HT-29 (cell line): ENCODE measurements around the gene MDC1. TPM values are rescaled to one million over a fixed set of nuclear protein-coding genes. Genes with fewer than 3 reads are reported as not detected.
A peak's percentile ranks its signal among the peaks of the same experiment; 100 is the strongest.
"Not testable (repeated sequence)": the region's sequence is repeated elsewhere in the genome, so short reads cannot be mapped to it uniquely, and the experiment has no call there.

Experiments
- DNase-seq: peaks from one replicate; pipeline ENCODE4 v3.0.0-alpha.2; 2015; ENCODE audit warnings: low spot score
- total RNA-seq: library from RNA; depleted of rRNA; stranded (reverse); fragments of >200 nt; shearing (Covaris generic); gene quantifications from 2 replicates; pipeline ENCODE4 v1.2.3, GENCODE V29; 2014

MDC1 gene
- total RNA-seq, 1 experiment from 2014 or later, result 24.9 TPM

DNA sequence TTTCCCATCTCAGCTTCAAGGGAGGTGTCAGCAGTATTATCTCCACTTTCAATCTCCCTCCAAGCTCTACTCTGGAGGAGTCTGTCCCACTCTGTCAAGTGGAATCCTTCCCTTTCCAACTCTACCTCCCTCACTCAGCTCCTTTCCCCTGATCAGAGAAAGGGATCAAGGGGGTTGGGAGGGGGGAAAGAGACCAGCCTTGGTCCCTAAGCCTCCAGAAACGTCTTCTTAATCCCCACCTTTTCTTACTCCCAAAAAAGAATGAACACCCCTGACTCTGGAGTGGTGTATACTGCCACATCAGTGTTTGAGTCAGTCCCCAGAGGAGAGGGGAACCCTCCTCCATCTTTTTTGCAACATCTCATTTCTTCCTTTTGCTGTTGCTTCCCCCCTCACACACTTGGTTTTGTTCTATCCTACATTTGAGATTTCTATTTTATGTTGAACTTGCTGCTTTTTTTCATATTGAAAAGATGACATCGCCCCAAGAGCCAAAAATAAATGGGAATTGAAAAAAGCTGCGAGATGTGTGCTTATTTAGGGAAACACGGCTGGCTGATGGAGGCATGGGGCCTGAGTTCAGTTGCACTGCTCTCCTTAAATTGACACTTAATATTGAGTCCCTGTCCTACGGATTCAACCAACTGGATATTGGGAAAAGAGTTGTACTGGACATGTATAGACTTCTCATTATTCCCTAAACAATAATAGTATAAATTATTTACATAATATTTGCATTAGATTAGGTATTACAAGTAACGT is 8.0 kb upstream of the MDC1 start:
- DNase-seq, result no peak

DNA sequence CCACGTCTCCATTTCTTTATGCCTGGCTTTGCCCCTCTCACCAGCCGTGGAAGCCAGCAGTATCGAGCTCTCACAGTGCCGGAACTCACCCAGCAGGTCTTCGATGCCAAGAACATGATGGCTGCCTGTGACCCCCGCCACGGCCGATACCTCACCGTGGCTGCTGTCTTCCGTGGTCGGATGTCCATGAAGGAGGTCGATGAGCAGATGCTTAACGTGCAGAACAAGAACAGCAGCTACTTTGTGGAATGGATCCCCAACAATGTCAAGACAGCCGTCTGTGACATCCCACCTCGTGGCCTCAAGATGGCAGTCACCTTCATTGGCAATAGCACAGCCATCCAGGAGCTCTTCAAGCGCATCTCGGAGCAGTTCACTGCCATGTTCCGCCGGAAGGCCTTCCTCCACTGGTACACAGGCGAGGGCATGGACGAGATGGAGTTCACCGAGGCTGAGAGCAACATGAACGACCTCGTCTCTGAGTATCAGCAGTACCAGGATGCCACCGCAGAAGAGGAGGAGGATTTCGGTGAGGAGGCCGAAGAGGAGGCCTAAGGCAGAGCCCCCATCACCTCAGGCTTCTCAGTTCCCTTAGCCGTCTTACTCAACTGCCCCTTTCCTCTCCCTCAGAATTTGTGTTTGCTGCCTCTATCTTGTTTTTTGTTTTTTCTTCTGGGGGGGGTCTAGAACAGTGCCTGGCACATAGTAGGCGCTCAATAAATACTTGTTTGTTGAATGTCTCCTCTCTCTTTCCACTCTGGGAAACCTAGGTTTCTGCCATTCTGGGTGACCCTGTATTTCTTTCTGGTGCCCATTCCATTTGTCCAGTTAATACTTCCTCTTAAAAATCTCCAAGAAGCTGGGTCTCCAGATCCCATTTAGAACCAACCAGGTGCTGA is 7.0 kb upstream of the MDC1 start:
- DNase-seq, result not testable (repeated sequence)

DNA sequence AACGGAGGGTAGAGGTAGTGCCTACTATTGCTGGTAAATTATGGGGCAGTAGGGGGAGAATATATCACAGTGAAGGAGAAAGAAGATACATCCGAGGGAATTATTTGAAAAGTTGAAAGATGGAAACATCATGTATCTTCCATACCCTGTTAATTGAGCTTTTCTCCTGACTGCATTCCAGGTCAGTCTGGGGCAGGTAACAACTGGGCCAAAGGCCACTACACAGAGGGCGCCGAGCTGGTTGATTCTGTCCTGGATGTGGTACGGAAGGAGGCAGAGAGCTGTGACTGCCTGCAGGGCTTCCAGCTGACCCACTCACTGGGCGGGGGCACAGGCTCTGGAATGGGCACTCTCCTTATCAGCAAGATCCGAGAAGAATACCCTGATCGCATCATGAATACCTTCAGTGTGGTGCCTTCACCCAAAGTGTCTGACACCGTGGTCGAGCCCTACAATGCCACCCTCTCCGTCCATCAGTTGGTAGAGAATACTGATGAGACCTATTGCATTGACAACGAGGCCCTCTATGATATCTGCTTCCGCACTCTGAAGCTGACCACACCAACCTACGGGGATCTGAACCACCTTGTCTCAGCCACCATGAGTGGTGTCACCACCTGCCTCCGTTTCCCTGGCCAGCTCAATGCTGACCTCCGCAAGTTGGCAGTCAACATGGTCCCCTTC is 6.2 kb upstream of the MDC1 start:
- DNase-seq, result not testable (repeated sequence)

DNA sequence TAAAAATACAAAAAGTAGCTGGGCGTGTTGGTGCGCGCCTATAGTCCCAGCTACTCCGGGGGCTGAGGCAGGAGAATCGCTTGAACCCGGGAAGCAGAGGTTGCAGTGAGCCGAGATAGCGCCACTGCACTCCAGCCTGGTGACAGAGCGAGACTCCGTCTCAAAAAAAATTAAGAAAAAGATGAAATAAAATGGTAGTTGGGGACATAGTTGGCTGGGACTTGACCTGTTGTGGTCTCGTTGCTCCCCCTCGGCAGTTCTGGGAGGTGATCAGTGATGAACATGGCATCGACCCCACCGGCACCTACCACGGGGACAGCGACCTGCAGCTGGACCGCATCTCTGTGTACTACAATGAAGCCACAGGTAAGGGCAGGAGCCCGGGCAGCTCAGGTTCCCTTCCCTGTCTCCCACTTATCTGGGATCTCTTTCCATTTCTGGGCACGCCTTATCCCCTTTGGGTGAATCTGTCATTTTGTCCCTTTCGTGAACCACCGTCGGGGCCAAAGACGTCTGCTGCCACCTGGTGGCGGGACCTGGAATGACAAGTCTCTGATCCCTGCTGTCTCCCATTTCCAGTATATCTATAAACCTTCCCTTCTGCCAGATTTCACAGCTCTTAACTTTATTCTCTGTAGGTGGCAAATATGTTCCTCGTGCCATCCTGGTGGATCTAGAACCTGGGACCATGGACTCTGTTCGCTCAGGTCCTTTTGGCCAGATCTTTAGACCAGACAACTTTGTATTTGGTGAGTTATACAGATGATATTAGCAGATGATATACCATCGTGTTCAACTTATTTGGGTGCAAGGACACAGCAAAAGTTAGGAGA is 5.4 kb upstream of the MDC1 start:
- DNase-seq, result peak; percentile 94

DNA sequence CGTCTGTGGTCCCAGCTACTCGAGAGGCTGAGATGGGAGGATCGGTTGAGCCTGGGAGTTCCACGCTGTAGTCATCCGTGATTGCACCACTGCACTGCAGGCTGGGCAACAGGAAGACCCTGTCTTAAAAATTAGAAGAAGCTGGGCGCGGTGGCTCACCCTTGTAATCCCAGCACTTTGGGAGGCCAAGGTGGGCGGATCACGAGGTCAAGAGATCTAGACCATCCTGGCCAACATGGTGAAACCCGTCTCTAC is 4.9 kb upstream of the MDC1 start:
- DNase-seq, result not testable (repeated sequence)

DNA sequence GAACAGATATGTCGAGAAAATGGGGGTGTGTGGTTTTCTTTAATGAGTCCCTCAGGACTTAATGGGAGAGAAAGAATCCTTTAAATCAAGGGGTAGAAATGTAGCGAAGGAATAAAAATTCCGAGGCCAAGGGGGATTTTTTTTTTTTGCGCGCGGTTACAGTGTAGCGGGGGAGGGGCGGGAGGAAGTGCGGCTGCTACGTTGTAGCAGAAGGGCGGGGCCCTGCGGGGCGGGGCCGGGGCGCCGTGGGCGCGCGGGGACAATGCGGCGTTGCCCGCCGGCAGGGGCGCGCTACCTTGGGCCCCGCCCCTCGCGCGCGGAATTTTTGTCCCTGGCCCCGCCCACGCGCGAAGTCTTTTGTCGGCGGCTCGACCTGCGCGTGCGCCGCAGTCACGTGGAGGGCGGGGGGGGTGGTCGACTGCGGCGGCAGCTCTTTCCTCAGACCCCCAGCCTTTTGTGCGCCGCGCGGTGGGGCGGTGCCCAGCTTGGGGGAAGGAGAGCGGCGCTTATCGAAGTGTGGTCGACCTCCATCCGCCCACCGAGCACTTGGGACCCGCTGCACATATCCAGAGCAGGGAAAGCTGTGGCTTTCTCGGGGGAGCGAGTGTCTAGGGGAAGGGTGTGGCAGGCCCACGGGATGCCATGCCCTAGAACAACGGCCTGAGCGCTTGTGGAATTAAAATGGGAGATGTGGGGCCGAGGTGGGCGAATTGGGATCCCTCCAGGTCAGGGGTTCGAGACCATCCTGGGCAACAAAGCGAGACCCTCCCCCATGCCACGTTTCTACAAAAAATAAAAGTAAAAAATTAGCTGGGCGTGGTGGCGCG is 4.3 kb upstream of the MDC1 start:
- peak; percentile 89 for DNase-seq

DNA sequence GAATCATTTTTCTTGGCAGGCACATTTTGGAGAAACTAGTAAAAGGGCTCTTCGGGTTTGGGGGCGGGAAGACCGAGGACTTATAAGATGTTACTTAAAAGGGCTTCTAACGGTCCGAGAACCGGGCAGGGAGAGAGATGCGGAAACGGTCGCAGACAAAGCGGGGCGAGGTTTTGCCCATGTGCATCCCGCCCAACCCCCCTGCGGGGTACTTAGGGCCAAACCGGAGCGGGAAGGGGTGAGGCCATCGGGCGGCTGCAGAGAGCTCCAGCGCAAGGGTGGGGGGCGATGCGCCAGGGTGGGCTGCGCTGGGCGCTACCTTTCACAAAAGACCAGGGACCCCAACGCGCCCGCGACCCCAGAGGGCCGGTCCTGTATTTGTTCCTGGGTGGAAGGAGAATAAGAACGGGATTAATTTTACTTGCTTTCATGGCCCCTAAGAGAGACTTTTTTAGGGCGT is 3.7 kb upstream of the MDC1 start:
- DNase-seq, result peak; percentile 68

DNA sequence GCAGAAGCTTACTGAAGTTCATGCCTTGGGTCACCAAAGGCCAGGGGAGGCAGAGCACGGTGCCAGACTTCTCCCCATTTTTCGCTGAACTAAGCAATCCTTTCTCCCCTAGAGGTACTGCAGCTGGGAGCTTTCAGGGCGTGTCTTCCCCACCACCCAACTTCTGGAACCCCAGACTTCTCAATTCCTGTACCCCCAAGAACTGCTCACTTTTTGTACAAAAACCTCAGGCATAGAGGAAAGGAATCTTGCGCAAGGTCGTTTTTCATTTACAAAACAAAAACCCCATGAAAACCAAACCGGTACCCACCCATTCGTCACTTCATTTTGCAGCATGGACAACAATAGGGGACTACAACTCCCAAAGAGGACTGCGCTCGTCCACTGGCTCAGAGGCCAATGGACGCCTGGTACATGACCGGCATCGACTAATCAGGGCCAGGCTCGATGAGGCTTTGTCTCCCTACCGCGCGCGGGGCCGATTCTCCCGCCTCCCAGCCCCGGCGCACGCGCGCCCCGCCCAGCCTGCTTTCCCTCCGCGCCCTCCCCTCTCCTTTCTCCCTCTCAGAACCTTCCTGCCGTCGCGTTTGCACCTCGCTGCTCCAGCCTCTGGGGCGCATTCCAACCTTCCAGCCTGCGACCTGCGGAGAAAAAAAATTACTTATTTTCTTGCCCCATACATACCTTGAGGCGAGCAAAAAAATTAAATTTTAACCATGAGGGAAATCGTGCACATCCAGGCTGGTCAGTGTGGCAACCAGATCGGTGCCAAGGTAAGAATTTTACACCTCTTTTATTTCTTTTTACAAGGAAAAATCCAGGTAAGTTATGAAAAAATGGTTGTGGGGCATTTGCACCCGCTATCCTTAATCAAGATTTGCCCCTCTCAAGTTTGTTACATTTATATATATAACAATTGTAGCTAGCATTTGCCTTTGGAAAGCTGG is 3.0 kb upstream of the MDC1 start, which contains the start of gene TUBB:
Gene TUBB, plus strand, starts transcription at position 562 of the 947 bp plus-strand sequence. Its CDS starts 155 bp downstream, at position 717.
- DNase-seq, result peak; percentile 99

DNA sequence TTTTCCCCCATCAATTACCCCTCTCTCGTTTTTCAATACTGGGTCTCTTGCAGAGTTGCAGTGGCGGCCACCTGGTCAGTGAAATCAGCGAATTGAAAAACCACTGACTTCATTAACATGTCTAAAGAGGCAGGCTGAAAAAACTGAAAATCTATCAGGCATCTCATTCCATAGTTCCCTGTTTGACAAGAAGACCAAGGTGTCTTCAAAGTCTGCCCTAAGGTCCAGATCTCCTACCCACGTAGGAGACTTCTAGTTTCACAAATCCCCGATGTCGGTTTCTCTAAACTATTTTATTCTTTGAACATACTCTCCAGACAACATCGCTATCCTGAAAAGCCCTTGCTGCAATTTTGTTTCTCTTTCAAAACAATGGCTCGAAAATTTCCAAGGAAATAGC is 2.3 kb upstream of the MDC1 start:
- DNase-seq, result no peak

DNA sequence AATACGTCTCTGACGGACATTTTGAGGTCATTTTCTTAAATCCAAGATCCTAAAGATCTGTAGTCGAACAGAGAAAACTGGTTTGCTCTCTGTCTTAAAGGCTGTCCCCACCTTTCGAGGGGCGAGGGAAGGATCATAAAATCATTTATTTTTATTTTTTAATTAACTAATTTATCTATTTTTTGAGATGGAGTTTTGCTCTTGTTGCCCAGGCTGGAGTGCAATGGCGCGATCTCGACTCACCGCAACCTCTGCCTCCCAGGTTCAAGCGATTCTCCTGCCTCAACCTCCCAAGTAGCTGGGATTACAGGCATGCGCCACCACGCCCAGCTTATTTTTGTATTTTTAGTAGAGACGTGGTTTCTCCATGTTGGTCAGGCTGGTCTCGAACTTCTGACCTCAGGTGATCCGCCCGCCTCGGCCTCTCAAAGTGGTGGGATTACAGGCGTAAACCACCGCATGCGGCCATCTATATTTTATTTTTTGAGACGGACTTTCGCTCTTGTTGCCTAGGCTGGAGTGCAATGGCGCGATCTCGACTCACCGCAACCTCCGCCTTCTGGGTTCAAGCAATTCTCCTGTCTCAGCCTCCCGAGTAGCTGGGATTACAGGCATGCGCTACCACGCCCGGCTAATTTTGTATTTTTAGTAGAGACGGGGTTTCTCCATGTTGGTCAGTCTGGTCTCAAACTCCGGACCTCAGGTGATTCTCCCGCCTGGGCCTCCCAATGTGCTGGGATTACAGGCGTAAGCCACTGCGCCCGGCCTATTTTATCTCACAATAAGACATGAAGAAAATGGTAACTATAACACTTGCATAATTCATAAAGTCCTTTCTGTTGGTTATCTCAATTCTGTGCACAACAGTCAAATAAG is 1.0 kb upstream of the MDC1 start:
- not testable (repeated sequence) for DNase-seq

DNA sequence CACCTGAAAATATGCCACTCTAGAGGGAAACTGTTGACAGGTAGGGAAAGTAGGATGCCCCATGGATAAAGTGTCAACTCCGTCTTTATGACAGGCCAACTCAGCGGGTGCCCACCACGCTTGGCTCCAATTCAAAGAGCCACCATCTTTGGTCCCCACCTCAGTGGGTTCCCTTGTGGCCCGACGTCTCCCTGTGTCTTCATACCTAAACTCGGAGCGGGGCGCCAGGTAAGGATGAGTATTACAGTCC is 277 bp downstream of the MDC1 start:
- DNase-seq, result no peak

DNA sequence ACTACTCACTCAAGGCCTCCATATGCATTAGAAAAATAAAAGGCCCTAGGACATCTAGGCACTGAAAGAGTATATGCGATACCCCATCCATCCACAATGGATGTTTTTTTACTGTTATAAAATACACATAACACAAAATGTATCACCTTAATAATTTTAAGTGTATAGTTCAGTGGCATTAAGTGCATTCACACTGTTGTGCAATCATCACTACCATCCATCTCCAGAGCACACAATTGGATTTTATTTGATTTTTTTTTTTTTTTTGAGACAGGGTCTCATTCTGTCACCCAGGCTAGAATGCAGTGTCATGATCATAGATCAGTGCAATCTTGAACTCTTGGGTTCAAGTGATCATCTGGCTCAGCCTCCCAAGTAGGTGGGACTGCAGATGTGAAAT is 2.8 kb downstream of the MDC1 start:
- no peak for DNase-seq

DNA sequence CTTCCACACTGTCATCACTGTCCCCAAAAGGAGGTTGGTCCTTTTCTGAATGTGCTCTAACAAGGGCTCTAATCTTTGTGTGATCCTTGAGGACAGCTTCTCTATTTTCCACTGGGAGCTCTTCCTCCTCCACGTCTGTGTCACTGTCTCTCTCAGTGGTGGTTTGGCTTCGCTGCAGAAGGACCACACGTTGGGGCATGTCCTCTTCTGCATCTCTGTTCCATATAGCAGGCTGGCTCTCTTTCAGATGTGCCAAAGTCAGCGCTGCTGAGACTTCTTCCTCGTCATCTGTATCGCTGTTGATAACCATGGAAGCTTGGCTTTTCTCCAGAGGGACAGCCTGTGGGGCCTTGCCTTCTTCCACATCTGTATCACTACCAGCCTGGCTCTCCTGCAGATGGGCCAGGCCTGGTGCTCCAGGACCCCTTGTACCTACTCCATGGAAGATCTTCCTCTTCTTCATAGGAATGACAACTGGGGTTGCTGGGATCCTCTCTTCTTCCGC is 4.6 kb downstream of the MDC1 start:
- no peak for DNase-seq

DNA sequence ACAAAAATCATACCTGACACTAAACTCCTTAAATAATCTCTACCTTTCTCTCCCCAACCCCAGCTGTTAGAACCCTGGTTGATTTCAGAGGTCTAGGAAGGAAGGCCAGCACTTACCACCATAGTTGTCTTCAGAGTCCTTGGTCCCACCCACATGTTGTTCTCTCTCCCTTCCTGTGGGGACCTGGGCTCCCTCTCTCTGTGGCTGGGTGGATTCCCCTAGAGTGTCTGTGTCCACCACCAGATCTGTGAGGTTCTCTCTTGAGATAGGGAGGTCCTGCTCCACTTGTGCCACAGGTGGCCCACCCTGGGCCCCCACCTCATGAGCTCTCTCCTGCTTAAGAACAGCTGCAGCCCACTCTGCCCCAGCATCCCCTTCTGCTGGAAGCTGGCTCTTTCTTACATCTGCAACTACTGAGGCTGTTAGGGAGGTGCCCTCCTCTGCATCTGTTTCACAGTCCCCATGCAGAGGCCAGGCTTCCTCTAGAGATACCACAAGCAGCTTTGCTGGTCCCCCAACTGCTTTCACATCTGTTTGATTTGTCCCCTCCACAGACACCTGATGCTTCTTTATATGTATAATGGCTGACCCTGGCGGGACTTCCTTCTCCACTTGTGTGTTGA is 5.2 kb downstream of the MDC1 start:
- no peak for DNase-seq

DNA sequence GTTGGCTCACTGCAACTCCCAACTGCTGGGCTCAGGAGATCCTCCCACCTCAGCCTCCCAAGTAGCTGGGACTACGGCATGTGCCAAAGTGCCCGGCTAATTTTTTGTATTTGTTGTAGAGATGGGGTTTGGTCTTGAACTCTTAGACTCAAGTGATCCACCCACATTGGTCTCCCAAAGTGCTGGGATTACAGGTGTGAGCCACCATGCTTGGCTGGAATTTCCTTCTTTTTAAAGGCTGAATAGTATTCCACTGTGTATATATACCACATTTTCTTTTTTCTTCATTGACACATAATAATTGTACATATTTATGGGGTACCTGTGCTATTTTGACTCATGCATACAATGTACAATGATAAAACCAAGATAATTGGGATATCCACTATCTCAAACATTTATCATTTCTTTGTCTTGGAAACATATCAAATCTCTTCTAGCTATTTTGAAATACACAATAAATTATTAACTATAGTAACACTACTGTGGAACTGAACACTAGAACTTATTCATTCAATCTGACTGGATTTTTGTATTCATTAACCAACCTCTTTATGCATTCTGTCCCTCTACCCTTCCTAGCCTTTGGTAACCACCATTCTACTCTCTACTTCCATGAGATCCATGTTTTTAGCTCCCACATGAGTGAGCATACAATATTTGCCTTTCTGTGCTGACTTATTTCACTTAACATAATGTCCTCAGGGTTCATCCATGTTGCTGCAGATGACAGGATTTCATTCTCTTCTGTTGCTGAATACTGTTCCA is 7.8 kb downstream of the MDC1 start:
- no peak for DNase-seq

DNA sequence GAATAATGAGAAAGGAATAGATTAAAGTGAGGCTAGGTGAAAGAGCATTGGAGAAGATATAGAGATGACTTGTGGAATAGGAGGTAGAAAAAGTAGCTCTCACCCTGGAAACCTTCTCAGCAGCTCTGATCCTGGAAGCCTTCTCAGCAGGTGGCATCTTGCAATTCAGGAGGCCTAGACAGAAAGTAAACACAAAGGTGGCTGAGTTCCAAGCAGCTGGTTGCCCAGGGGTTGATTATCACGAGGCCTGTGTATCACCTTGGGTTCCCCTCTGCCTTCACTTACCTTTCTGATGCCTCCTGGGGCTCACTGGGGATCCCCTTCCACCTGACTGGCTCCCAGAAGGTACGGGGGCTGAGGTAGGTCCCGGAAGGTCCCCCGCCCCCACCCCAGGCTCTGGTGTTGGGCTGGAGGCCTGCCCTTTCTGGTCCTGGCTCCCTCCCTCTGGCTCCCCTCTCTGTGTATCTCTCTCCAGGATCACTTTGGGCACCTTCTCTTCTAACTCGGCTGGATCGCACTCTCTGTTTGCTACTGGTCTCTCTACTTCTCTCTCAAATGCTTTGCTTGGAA is 9.7 kb downstream of the MDC1 start:
- DNase-seq, result peak; percentile 42

DNA sequence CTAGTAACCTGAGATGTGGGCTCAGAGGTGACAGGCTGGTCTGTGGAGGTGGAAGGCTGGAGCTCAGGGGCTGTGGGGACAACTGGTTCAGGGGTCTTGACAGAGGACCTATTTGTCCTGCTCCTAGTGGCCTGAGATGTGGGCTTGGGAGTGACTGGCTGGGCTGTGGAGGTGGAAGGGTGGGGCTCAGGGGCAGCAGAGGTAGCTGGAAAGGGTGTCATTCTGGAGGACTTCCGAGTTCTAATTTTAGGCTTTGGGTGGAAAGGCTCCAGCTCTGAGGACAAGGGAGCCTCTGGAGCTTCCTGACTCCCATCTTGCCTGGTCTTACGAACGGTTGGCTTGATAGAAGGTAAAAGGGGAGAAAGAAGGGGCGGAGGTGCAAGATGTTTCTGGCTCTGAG is 11.5 kb downstream of the MDC1 start:
- no peak for DNase-seq
